SU-DHL-6 (cell line): ENCODE results near the gene SCTR.

ENCODE experiments used
- H2AFZ ChIP-seq: fragments of 200-600 bp; sonication (generic); 2 replicates; pipeline ENCODE4 v1.6.1; 2014; ENCODE audit warnings: low read depth, mild to moderate bottlenecking, moderate library complexity, mixed read lengths, antibody characterized with exemption, low read length; ENCODE audit not compliant: severe bottlenecking
- H3F3A ChIP-seq: fragments of 200-600 bp; shearing (Covaris generic); 2 replicates; pipeline ENCODE4 v1.6.0; 2016; ENCODE audit warnings: antibody characterized with exemption, mild to moderate bottlenecking; ENCODE audit not compliant: insufficient read depth
- H3K27ac ChIP-seq: fragments of 200-600 bp; sonication (generic); 2 replicates; pipeline ENCODE4 v1.5.1; 2016; ENCODE audit warnings: low read depth, mild to moderate bottlenecking, low read length, moderate library complexity, mixed read lengths
- H3K27me3 ChIP-seq: fragments of 200-600 bp; sonication (generic), shearing (Covaris generic); 2 replicates; pipeline ENCODE4 v1.6.0; 2014; ENCODE audit warnings: mild to moderate bottlenecking, low read length
- H3K36me3 ChIP-seq: fragments of 200-600 bp; sonication (generic); 2 replicates; pipeline ENCODE4 v1.6.1; 2014; ENCODE audit warnings: mild to moderate bottlenecking, low read length, mixed read lengths
- H3K4me2 ChIP-seq: fragments of 300-600, 200-600 bp; shearing (Covaris generic), sonication (generic); 2 replicates; pipeline ENCODE4 v1.6.0; 2014; ENCODE audit warnings: low read length, low read depth, mild to moderate bottlenecking; ENCODE audit not compliant: poor library complexity, severe bottlenecking
- H3K4me3 ChIP-seq: fragments of 200-600 bp; sonication (generic); 2 replicates; pipeline ENCODE4 v1.5.1; 2014; ENCODE audit warnings: antibody characterized with exemption, low read length, mild to moderate bottlenecking, mixed read lengths; ENCODE audit not compliant: insufficient read depth, poor library complexity, severe bottlenecking
- H3K79me2 ChIP-seq: fragments of 200-600 bp; sonication (generic); 2 replicates; pipeline ENCODE4 v1.6.1; 2014; ENCODE audit warnings: mild to moderate bottlenecking, low read length, moderate library complexity; ENCODE audit not compliant: insufficient read depth
- H3K9ac ChIP-seq: fragments of 200-600 bp; sonication (generic); 2 replicates; pipeline ENCODE4 v1.7.0; 2014; ENCODE audit warnings: mild to moderate bottlenecking, low read length
- H3K9me2 ChIP-seq: fragments of 200-600 bp; sonication (generic); replicated peaks from 2 replicates; pipeline ENCODE4 v1.6.1; 2014; ENCODE audit warnings: low read length; ENCODE audit not compliant: insufficient read depth
- H3K9me3 ChIP-seq: fragments of 200-600 bp; sonication (generic); 2 replicates; pipeline ENCODE4 v1.6.1; 2014; ENCODE audit warnings: low read length, mixed read lengths; ENCODE audit not compliant: insufficient read depth
- H4K20me1 ChIP-seq: fragments of 200-600 bp; sonication (generic); 2 replicates; pipeline ENCODE4 v1.6.1; 2014; ENCODE audit warnings: low read depth, mild to moderate bottlenecking, antibody characterized with exemption, low read length, moderate library complexity, mixed read lengths
- CTCF ChIP-seq: fragments of 200-600 bp; sonication (generic); IDR thresholded peaks from one replicate; pipeline ENCODE4 v1.5.1; 2017; ENCODE audit warnings: antibody characterized with exemption, mild to moderate bottlenecking, low read length, moderate library complexity; ENCODE audit not compliant: insufficient read depth, poor library complexity, severe bottlenecking
- EZH2phosphoT487 ChIP-seq: fragments of 200-600 bp; sonication (generic), shearing (Covaris generic); conservative IDR thresholded peaks from 2 replicates; pipeline ENCODE4 v1.6.1; 2018; ENCODE audit warnings: mild to moderate bottlenecking, antibody characterized with exemption, low read length, moderate library complexity, mixed read lengths

Gene SCTR

GRCh38 chr2:119536211-119536610, 11.9 kb upstream of the SCTR start:
- Histone ChIP-seq H3K4me3 (no peak overlapping the region), H2AFZ (no peak overlapping the region), H3K36me3 (no peaks in the 10 kb centered on the region), H3K27me3 (no peaks in the 10 kb centered on the region; the same call in 1 of the 2 replicates), H3K9me2 (no peaks in the 10 kb centered on the region), H3K27ac (no peak overlapping the region), H3K9ac (no peak overlapping the region), H3K4me2 (no peak overlapping the region), H3K79me2 (no peaks in the 10 kb centered on the region), H3F3A (no peaks in the 10 kb centered on the region), H4K20me1 (no peaks in the 10 kb centered on the region), H3K9me3 (peaks cover 13% of the 10 kb centered on the region; the same call in 1 of the 2 replicates)
- TF ChIP-seq EZH2phosphoT487, result no peak
- no peak for TF ChIP-seq CTCF

- Histone ChIP-seq H3K36me3 (no peaks in the 10 kb centered on the region), H3K9me2 (no peaks in the 10 kb centered on the region), H3K4me3 (no peak overlapping the region), H3K79me2 (no peaks in the 10 kb centered on the region), H4K20me1 (no peaks in the 10 kb centered on the region), H3K9me3 (peaks cover 13% of the 10 kb centered on the region; the same call in 1 of the 2 replicates), H3F3A (no peaks in the 10 kb centered on the region), H3K4me2 (no peak overlapping the region), H3K9ac (no peak overlapping the region), H3K27me3 (no peaks in the 10 kb centered on the region), H3K27ac (no peak overlapping the region), H2AFZ (no peak overlapping the region)
- no peak for TF ChIP-seq EZH2phosphoT487
- TF ChIP-seq CTCF, result no peak
These were observed 9.3 kb upstream of the SCTR start for GRCh38 chr2:119533560-119533959.

- Histone ChIP-seq H3K9me2 (no peaks in the 10 kb centered on the region), H4K20me1 (no peaks in the 10 kb centered on the region), H3F3A (no peaks in the 10 kb centered on the region), H3K9ac (no peak overlapping the region), H3K79me2 (no peaks in the 10 kb centered on the region), H3K27me3 (no peaks in the 10 kb centered on the region), H3K27ac (no peak overlapping the region), H3K4me3 (no peak overlapping the region), H3K36me3 (no peaks in the 10 kb centered on the region), H2AFZ (no peak overlapping the region), H3K9me3 (peaks cover 13% of the 10 kb centered on the region; the same call in 1 of the 2 replicates), H3K4me2 (no peak overlapping the region)
- TF ChIP-seq CTCF (peak; percentile 10), EZH2phosphoT487 (no peak)
These were observed 7.0 kb upstream of the SCTR start for GRCh38 chr2:119531292-119531691.
